Amygdala (tissue), 56 donors: ENCODE results near the gene NES.

Source experiments
- DNase-seq, 56 donors: peaks; one replicate each; lab custom pipeline; 2025; lab: John Stamatoyannopoulos, UW

Gene NES

GRCh38 chr1:156676820-156677615 is at the start of gene NES:
TSS of gene NES (minus strand) at chr1:156677407. CDS start at chr1:156677264, 143 bp downstream.
- peak in 32 of 56 donors; percentile 20 to 72 (median 52) for DNase-seq

GRCh38 chr1:156726549-156727226 is 49.5 kb upstream of the NES start:
- peak in 7 of 56 donors; percentile 5 to 57 (median 22) for DNase-seq

GRCh38 chr1:156725683-156726280 is 48.6 kb upstream of the NES start:
- DNase-seq: peak in 54 of 56 donors; percentile 18 to 93 (median 65)

- DNase-seq: no peak
These were observed 44.3 kb upstream of the NES start for GRCh38 chr1:156721535-156721934.

- no peak for DNase-seq
These were observed 43.9 kb upstream of the NES start for GRCh38 chr1:156721131-156721530.

GRCh38 chr1:156717351-156717750 is 40.1 kb upstream of the NES start:
- DNase-seq: no peak

GRCh38 chr1:156714830-156715229 is 37.6 kb upstream of the NES start:
- no peak for DNase-seq

- no peak for DNase-seq
These were observed 35.4 kb upstream of the NES start for GRCh38 chr1:156712626-156713025.

- DNase-seq: no peak
These were observed 34.0 kb upstream of the NES start for GRCh38 chr1:156711011-156711817.

- peak in 31 of 56 donors; percentile 6 to 70 (median 23) for DNase-seq
These were observed 32.7 kb upstream of the NES start for GRCh38 chr1:156709757-156710489.

- DNase-seq: no peak
These were observed 31.8 kb upstream of the NES start for GRCh38 chr1:156709031-156709430.

- DNase-seq: no peak
These were observed 31.0 kb upstream of the NES start for GRCh38 chr1:156708218-156708661.

GRCh38 chr1:156707417-156708217 is 30.4 kb upstream of the NES start:
- no peak for DNase-seq

- peak in 18 of 56 donors; percentile 3 to 76 (median 18) for DNase-seq
These were observed 29.6 kb upstream of the NES start for GRCh38 chr1:156706657-156707416.

GRCh38 chr1:156705918-156706656 is 28.9 kb upstream of the NES start:
- peak in 35 of 56 donors; percentile 7 to 85 (median 31) for DNase-seq

GRCh38 chr1:156705321-156705917 is 28.2 kb upstream of the NES start, which contains the start of gene CRABP2:
TSS of gene CRABP2 (minus strand) at chr1:156705583. CDS start at chr1:156705446, 137 bp downstream.
- peak in 8 of 56 donors; percentile 29 to 63 (median 34) for DNase-seq

- DNase-seq: peak in 4 of 56 donors; percentile 18 to 55 (median 29)
These were observed 27.7 kb upstream of the NES start for GRCh38 chr1:156704930-156705320.
